ENCODE measurements around the gene STK35. TPM values are rescaled to one million over a fixed set of nuclear protein-coding genes. Genes with fewer than 3 reads are reported as not detected.

Gene STK35
- total and polyA plus RNA-seq, 2 of the 8 experiments (the other 6 are each of a cell fraction or from before 2014, with no cell fraction given) = 24.9 to 45.0 TPM

GRCh38 chr20:2197166-2197565, 95.5 kb downstream of the STK35 start (continued):
- TF ChIP-seq CHD7 (IDR thresholded peaks at IDR 0.05; ENCODE audit: insufficient replicate concordance, low read length) (no peak), TAF1 (IDR thresholded peaks at IDR 0.05; ENCODE audit: low read depth, low read length) (no peak), SIRT6 (IDR thresholded peaks at IDR 0.05; ENCODE audit: low read length) (no peak), SP1 (IDR thresholded peaks at IDR 0.05; ENCODE audit: low read depth, low read length) (no peak), NRF1 (IDR thresholded peaks at IDR 0.05; ENCODE audit: low read depth, low read length) (no peak), KDM5A (IDR thresholded peaks at IDR 0.05; ENCODE audit: low read length) (no peak)
